Activated CD4-positive, alpha-beta T cell treated with anti-CD3 and anti-CD28 coated beads for 36 hours (primary cell): ENCODE measurements around the gene DACH1. TPM values are rescaled to one million over a fixed set of nuclear protein-coding genes. Genes with fewer than 3 reads are reported as not detected.

Experiments used
- ATAC-seq: fragments of 200-7000 bp; cut with Tn5 transposase; one replicate; pipeline ENCODE4 v1.10.0; 2021; ENCODE audit warnings: mild to moderate bottlenecking, moderate library complexity
- CTCF ChIA-PET: fragments of 350-600 bp; sonication (Branson Sonifier 250); formaldehyde crosslinking; loops from one replicate; lab custom pipeline; 2021; ENCODE audit warnings: antibody characterized with exemption; lab: Charles Lee
- POLR2A ChIA-PET: fragments of 350-600 bp; sonication (Branson Sonifier 250); formaldehyde crosslinking; loops from one replicate; lab custom pipeline; 2021; ENCODE audit warnings: antibody characterized with exemption, inconsistent platforms; lab: Charles Lee
- DNase-seq: peaks from one replicate; pipeline ENCODE4 v3.0.0-alpha.2; 2020
- H3K27ac Mint-ChIP-seq: one replicate; pipeline ENCODE4 v1.8.0; 2021; ENCODE audit warnings: mixed read lengths
- H3K27me3 Mint-ChIP-seq: one replicate; pipeline ENCODE4 v1.8.0; 2021; ENCODE audit warnings: mixed read lengths
- H3K36me3 Mint-ChIP-seq: one replicate; pipeline ENCODE4 v1.8.0; 2021; ENCODE audit warnings: low read depth, mixed read lengths
- H3K4me1 Mint-ChIP-seq: one replicate; pipeline ENCODE4 v1.8.0; 2021; ENCODE audit warnings: mixed read lengths
- H3K4me3 Mint-ChIP-seq: one replicate; pipeline ENCODE4 v1.8.0; 2021; ENCODE audit warnings: mild to moderate bottlenecking, moderate library complexity, mixed read lengths
- H3K9me3 Mint-ChIP-seq: one replicate; pipeline ENCODE4 v1.8.0; 2021; ENCODE audit warnings: low read depth, mixed read lengths
- intact Hi-C, 2 experiments: fragments of 100-400 bp; cut with DNase I in 1 of 2; cut with micrococcal nuclease in 1 of 2; formaldehyde crosslinking; loops; one replicate each; pipeline versions ENCODE4 v1.14.2 to v1.15.1; 2022 to 2024; cut with DNase I, micrococcal nuclease
- total RNA-seq, 2 experiments: library from RNA; stranded (reverse); gene quantifications; one replicate each; pipeline ENCODE4 v1.2.3, GENCODE V29; 2021

The DACH1 gene
- total RNA-seq, 2 experiments from 2014 or later, result 0.09 to 0.21 TPM

GRCh38 chr13:71634602-71635443 is 232.2 kb downstream of the DACH1 start:
- DNase-seq (no peak), ATAC-seq (no peak)
- Mint-ChIP-seq H3K27ac (no peak overlapping the region), H3K4me1 (no peaks in the 10 kb centered on the region), H3K4me3 (no peak overlapping the region), H3K36me3 (no peaks in the 10 kb centered on the region), H3K27me3 (no peaks in the 10 kb centered on the region), H3K9me3 (no peaks in the 10 kb centered on the region)
- POLR2A ChIA-PET, result no interaction called here
- intact Hi-C loops, result no loop called here
- CTCF ChIA-PET, result no interaction called here

GRCh38 chr13:71634182-71634581 is 232.8 kb downstream of the DACH1 start:
- ChIA-PET CTCF (no interaction called here), POLR2A (no interaction called here)
- Mint-ChIP-seq H3K9me3 (no peaks in the 10 kb centered on the region), H3K4me1 (no peaks in the 10 kb centered on the region), H3K36me3 (no peaks in the 10 kb centered on the region), H3K4me3 (no peak overlapping the region), H3K27me3 (no peaks in the 10 kb centered on the region), H3K27ac (no peak overlapping the region)
- ATAC-seq (no peak), DNase-seq (no peak)
- intact Hi-C loops, result no loop called here

GRCh38 chr13:71632721-71633120 is 234.3 kb downstream of the DACH1 start:
- Mint-ChIP-seq H3K4me3 (no peak overlapping the region), H3K27me3 (no peaks in the 10 kb centered on the region), H3K4me1 (no peaks in the 10 kb centered on the region)

GRCh38 chr13:71632206-71632605 is 234.8 kb downstream of the DACH1 start:
- intact Hi-C loops, result no loop called here
- no peak overlapping the region for H3K27ac Mint-ChIP-seq
- ATAC-seq (no peak), DNase-seq (no peak)
- no peaks in the 10 kb centered on the region for H3K27me3 Mint-ChIP-seq
- H3K9me3 Mint-ChIP-seq, result no peaks in the 10 kb centered on the region
- no peaks in the 10 kb centered on the region for H3K36me3 Mint-ChIP-seq
- ChIA-PET POLR2A (no interaction called here), CTCF (no interaction called here)
- H3K4me1 Mint-ChIP-seq, result no peaks in the 10 kb centered on the region
- no peak overlapping the region for H3K4me3 Mint-ChIP-seq

More at GRCh38 chr13:71632721-71633120, 234.3 kb downstream of the DACH1 start:
- Mint-ChIP-seq H3K27ac (no peak overlapping the region), H3K9me3 (no peaks in the 10 kb centered on the region), H3K36me3 (no peaks in the 10 kb centered on the region)
- ATAC-seq, result no peak
- POLR2A ChIA-PET, result no interaction called here
- CTCF ChIA-PET, result interaction anchor here (0.7 kb wide), 1 partner anchor 1040 kb away, joined by 3 read pairs; no protein-coding TSS in a partner anchor
- intact Hi-C loops, result no loop called here
- no peak for DNase-seq

GRCh38 chr13:71629167-71629566 is 237.8 kb downstream of the DACH1 start:
- H3K4me3 Mint-ChIP-seq, result no peak overlapping the region
- ATAC-seq (no peak), DNase-seq (no peak)
- ChIA-PET CTCF (no interaction called here), POLR2A (no interaction called here)
- H3K9me3 Mint-ChIP-seq, result no peaks in the 10 kb centered on the region
- intact Hi-C loops, result no loop called here
- no peaks in the 10 kb centered on the region for H3K4me1 Mint-ChIP-seq
- no peak overlapping the region for H3K27ac Mint-ChIP-seq
- no peaks in the 10 kb centered on the region for H3K36me3 Mint-ChIP-seq
- H3K27me3 Mint-ChIP-seq, result no peaks in the 10 kb centered on the region

- Mint-ChIP-seq H3K36me3 (no peaks in the 10 kb centered on the region), H3K27ac (no peak overlapping the region), H3K4me3 (no peak overlapping the region), H3K27me3 (no peaks in the 10 kb centered on the region), H3K4me1 (no peaks in the 10 kb centered on the region), H3K9me3 (no peaks in the 10 kb centered on the region)
- ChIA-PET CTCF (no interaction called here), POLR2A (no interaction called here)
- intact Hi-C loops, result no loop called here
- ATAC-seq, result no peak
- DNase-seq, result no peak
Measured at GRCh38 chr13:71626421-71627117, 240.4 kb downstream of the DACH1 start.

- no peaks in the 10 kb centered on the region for H3K9me3 Mint-ChIP-seq
Measured at GRCh38 chr13:71625694-71626093, 241.3 kb downstream of the DACH1 start.

GRCh38 chr13:71624653-71625600 is 242.1 kb downstream of the DACH1 start:
- no peak for ATAC-seq
- H3K9me3 Mint-ChIP-seq, result no peaks in the 10 kb centered on the region
- ChIA-PET CTCF (no interaction called here), POLR2A (interaction anchor here (0.7 kb wide), 1 partner anchor 128 kb away, joined by 5 read pairs; no protein-coding TSS in a partner anchor)
- intact Hi-C loops, result no loop called here
- H3K4me1 Mint-ChIP-seq, result no peaks in the 10 kb centered on the region
- H3K27me3 Mint-ChIP-seq, result no peaks in the 10 kb centered on the region
- H3K4me3 Mint-ChIP-seq, result no peak overlapping the region
- no peak overlapping the region for H3K27ac Mint-ChIP-seq
- no peaks in the 10 kb centered on the region for H3K36me3 Mint-ChIP-seq
- DNase-seq, result no peak

More at GRCh38 chr13:71625694-71626093, 241.3 kb downstream of the DACH1 start:
- CTCF ChIA-PET, result no interaction called here
- Mint-ChIP-seq H3K36me3 (no peaks in the 10 kb centered on the region), H3K4me1 (no peaks in the 10 kb centered on the region), H3K27me3 (no peaks in the 10 kb centered on the region), H3K4me3 (no peak overlapping the region), H3K27ac (no peak overlapping the region)
- no peak for ATAC-seq
- intact Hi-C loops, result no loop called here
- POLR2A ChIA-PET, result no interaction called here
- DNase-seq, result no peak

- intact Hi-C loops, result no loop called here
- no peak overlapping the region for H3K27ac Mint-ChIP-seq
- no peaks in the 10 kb centered on the region for H3K36me3 Mint-ChIP-seq
- H3K9me3 Mint-ChIP-seq, result no peaks in the 10 kb centered on the region
- no peaks in the 10 kb centered on the region for H3K4me1 Mint-ChIP-seq
- no peak for ATAC-seq
- no peak overlapping the region for H3K4me3 Mint-ChIP-seq
- ChIA-PET POLR2A (no interaction called here), CTCF (no interaction called here)
- DNase-seq, result no peak
- H3K27me3 Mint-ChIP-seq, result no peaks in the 10 kb centered on the region
Measured at GRCh38 chr13:71621174-71622124, 245.6 kb downstream of the DACH1 start.

GRCh38 chr13:71619096-71619495 is 247.9 kb downstream of the DACH1 start:
- no peaks in the 10 kb centered on the region for H3K36me3 Mint-ChIP-seq
- no peak for DNase-seq
- POLR2A ChIA-PET, result no interaction called here
- H3K27ac Mint-ChIP-seq, result no peak overlapping the region
- no peaks in the 10 kb centered on the region for H3K27me3 Mint-ChIP-seq
- ATAC-seq, result no peak
- H3K4me3 Mint-ChIP-seq, result no peak overlapping the region
- CTCF ChIA-PET, result no interaction called here
- H3K9me3 Mint-ChIP-seq, result no peaks in the 10 kb centered on the region
- intact Hi-C loops, result no loop called here
- H3K4me1 Mint-ChIP-seq, result no peaks in the 10 kb centered on the region
